DND-41 (cell line): ENCODE measurements around the gene RIPOR2.

Experiments used
- ATAC-seq: fragments of 200-7000 bp; cut with Tn5 transposase; 3 replicates; pipeline ENCODE4 v1.9.1; 2021; ENCODE audit warnings: low read depth; ENCODE audit not compliant: insufficient read depth
- DNase-seq: peaks from one replicate; pipeline ENCODE4 v3.0.0-alpha.2; 2020
- H2AFZ ChIP-seq: 2 replicates; pipeline ENCODE4 v1.6.0; 2012; ENCODE audit warnings: low read depth, low read length
- H3K27ac ChIP-seq: 2 replicates; pipeline ENCODE4 v1.5.1; 2012; ENCODE audit warnings: low read length, inconsistent platforms
- H3K27me3 ChIP-seq: fragments of 200-600 bp; sonication (generic); 2 replicates; pipeline ENCODE4 v1.6.0; 2012; ENCODE audit warnings: low read length, mild to moderate bottlenecking, inconsistent platforms; ENCODE audit not compliant: insufficient read depth, poor library complexity
- H3K36me3 ChIP-seq: 2 replicates; pipeline ENCODE4 v1.5.1; 2012; ENCODE audit warnings: low read length, inconsistent platforms; ENCODE audit not compliant: insufficient read depth
- H3K4me1 ChIP-seq: 2 replicates; pipeline ENCODE4 v1.5.1; 2012; ENCODE audit warnings: mild to moderate bottlenecking, low read length; ENCODE audit not compliant: insufficient read depth
- H3K4me2 ChIP-seq: 2 replicates; pipeline ENCODE4 v1.6.0; 2012; ENCODE audit warnings: mild to moderate bottlenecking, moderate library complexity, low read length, inconsistent platforms; ENCODE audit not compliant: insufficient read depth
- H3K4me3 ChIP-seq, 2 experiments: fragments of 200-600 bp in 1 of 2; shearing (Covaris generic) in 1 of 2; 2 replicates each; pipeline ENCODE4 v1.5.1; 2012 to 2016; ENCODE audit warnings: inconsistent platforms in 2 of 2, low read length in 2 of 2, mild to moderate bottlenecking in 2 of 2, low read depth in 1 of 2, moderate library complexity in 1 of 2
- H3K79me2 ChIP-seq: 2 replicates; pipeline ENCODE4 v1.6.0; 2012; ENCODE audit warnings: low read length, inconsistent platforms; ENCODE audit not compliant: insufficient read depth
- H3K9ac ChIP-seq: 2 replicates; pipeline ENCODE4 v1.6.0; 2012; ENCODE audit warnings: low read depth, mild to moderate bottlenecking, inconsistent platforms, low read length, moderate library complexity
- H3K9me3 ChIP-seq: 2 replicates; pipeline ENCODE4 v1.5.1; 2012; ENCODE audit warnings: low read length, moderate library complexity, mild to moderate bottlenecking, inconsistent platforms; ENCODE audit not compliant: insufficient read depth, severe bottlenecking
- H4K20me1 ChIP-seq: 2 replicates; pipeline ENCODE4 v1.6.0; 2012; ENCODE audit warnings: low read length; ENCODE audit not compliant: insufficient read depth
- EZH2 ChIP-seq: IDR thresholded peaks from 3 replicates; pipeline ENCODE4 v1.6.1; 2012; ENCODE audit warnings: borderline replicate concordance, low read depth, mild to moderate bottlenecking, moderate library complexity, low read length, inconsistent platforms; ENCODE audit not compliant: severe bottlenecking
- TF ChIP-seq, protein P1 (sequence below): IDR thresholded peaks from 2 replicates; pipeline ENCODE4 v1.5.1; 2012; ENCODE audit warnings: borderline replicate concordance, low read length, moderate library complexity, mild to moderate bottlenecking; ENCODE audit not compliant: poor library complexity, severe bottlenecking; ENCODE audit errors: extremely low read depth

Gene RIPOR2

DNA sequence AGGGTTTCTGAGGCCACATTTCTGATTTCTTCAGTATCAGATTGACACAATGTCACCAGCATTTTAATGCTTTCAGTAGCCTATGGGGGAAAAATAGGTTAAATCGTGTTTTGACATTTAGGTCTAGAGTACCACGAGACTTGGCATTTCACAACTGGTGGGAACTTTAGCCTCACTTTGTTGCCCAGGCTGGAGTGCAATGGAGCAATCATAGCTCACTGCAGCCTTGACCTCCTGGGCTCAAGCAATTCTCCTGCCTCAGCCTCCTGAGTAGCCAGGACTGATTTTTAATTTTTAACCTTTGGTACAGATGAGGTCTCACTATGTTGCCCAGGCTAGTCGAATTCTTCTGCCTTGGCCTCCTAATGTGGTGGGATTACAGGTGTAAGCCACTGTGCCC is 126.0 kb downstream of the RIPOR2 start:
- H4K20me1 ChIP-seq = no peaks in the 10 kb centered on the region
- H3K36me3 ChIP-seq = peaks cover 15% of the 10 kb centered on the region; the same call in 1 of the 2 replicates
- H3K9me3 ChIP-seq = no peaks in the 10 kb centered on the region
- no peak for DNase-seq
- H3K27me3 ChIP-seq = no peaks in the 10 kb centered on the region
- H3K27ac ChIP-seq = no peak overlapping the region
- no peaks in the 10 kb centered on the region for H3K79me2 ChIP-seq
- no peak overlapping the region for H3K4me3 ChIP-seq
- H2AFZ ChIP-seq = no peak overlapping the region
- no peak for ATAC-seq
- no peaks in the 10 kb centered on the region for H3K4me1 ChIP-seq
- H3K4me2 ChIP-seq = no peak overlapping the region
- TF ChIP-seq, protein P1, sequence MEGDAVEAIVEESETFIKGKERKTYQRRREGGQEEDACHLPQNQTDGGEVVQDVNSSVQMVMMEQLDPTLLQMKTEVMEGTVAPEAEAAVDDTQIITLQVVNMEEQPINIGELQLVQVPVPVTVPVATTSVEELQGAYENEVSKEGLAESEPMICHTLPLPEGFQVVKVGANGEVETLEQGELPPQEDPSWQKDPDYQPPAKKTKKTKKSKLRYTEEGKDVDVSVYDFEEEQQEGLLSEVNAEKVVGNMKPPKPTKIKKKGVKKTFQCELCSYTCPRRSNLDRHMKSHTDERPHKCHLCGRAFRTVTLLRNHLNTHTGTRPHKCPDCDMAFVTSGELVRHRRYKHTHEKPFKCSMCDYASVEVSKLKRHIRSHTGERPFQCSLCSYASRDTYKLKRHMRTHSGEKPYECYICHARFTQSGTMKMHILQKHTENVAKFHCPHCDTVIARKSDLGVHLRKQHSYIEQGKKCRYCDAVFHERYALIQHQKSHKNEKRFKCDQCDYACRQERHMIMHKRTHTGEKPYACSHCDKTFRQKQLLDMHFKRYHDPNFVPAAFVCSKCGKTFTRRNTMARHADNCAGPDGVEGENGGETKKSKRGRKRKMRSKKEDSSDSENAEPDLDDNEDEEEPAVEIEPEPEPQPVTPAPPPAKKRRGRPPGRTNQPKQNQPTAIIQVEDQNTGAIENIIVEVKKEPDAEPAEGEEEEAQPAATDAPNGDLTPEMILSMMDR = no peak
- no peak for TF ChIP-seq EZH2
- no peak overlapping the region for H3K9ac ChIP-seq

DNA sequence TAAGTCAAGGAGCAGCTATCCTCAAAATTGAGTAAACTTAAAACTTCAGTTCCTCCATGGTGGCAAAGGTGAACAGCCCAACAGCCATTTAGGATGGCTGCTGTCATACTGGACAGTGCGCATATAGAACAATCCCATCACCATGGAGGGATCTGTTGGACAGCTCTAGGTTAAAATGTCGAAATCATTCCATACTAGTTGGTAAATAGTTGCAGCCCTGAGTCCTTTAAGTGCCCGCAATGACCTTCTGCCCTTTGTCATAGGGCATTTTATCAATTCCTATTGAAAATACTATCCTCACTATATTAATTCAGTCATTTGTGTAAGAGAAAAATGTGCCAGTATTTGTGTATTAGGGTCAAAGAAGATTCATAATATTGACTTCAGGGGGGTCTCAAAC is 128.2 kb downstream of the RIPOR2 start:
- DNase-seq = no peak
- Histone ChIP-seq H3K36me3 (peaks cover 15% of the 10 kb centered on the region; the same call in 1 of the 2 replicates), H3K4me3 (no peak overlapping the region), H3K4me1 (no peaks in the 10 kb centered on the region), H3K9me3 (no peaks in the 10 kb centered on the region), H3K27me3 (no peaks in the 10 kb centered on the region), H3K4me2 (no peak overlapping the region), H4K20me1 (no peaks in the 10 kb centered on the region), H3K9ac (no peak overlapping the region), H3K27ac (no peak overlapping the region), H2AFZ (no peak overlapping the region), H3K79me2 (no peaks in the 10 kb centered on the region)
- TF ChIP-seq EZH2 = no peak
- TF ChIP-seq, protein P1 = no peak
- ATAC-seq = no peak

DNA sequence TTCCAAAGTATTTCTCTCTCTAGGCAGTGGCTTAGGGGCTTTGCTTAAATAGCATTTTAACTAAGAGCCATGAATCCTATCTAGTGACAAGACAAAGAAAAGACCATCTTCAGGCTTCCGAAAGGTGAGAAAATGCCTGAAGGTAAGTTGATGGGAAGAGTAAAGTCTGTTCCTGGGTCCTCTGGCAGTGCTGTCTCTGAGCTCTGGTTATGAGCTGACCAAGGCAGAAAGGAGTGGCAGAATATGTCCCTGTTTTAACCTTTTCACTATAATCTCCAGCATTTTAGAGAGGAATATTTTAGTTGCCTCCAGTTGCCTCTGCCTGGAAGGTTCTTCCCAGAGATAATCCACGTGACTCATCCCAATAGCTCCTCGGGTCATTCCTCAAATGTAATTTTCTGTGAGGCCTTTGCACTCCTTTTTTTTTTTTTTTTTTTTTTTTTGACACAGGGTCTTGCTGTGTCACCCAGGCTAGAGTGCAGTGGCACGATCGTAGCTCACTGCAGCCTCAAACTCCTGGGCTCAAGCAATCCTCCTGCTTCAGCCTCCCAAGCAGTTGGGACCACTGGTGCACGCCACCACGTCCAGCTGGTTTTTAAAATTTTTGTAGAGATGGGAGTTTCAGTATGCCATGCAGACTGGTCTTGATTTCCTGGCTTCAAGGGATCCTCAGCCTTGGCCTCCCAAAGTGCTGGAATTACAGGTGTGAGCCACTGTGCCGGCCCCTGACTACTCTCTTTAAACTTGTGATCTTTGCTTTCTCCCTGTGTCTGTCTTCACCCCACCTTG is 133.3 kb downstream of the RIPOR2 start:
- H3K79me2 ChIP-seq = no peaks in the 10 kb centered on the region
- H3K4me3 ChIP-seq = no peak overlapping the region
- H3K36me3 ChIP-seq = peaks cover 9% of the 10 kb centered on the region; the same call in 1 of the 2 replicates
- H2AFZ ChIP-seq = no peak overlapping the region
- no peaks in the 10 kb centered on the region for H3K9me3 ChIP-seq
- H3K4me2 ChIP-seq = no peak overlapping the region
- no peaks in the 10 kb centered on the region for H4K20me1 ChIP-seq
- ATAC-seq (no peak), DNase-seq (no peak)
- H3K4me1 ChIP-seq = no peaks in the 10 kb centered on the region
- no peaks in the 10 kb centered on the region for H3K27me3 ChIP-seq
- no peak overlapping the region for H3K27ac ChIP-seq
- no peak overlapping the region for H3K9ac ChIP-seq
- TF ChIP-seq, protein P1 = no peak
- no peak for TF ChIP-seq EZH2
